Jurkat, Clone E6-1 (cell line): ENCODE data around the gene THSD7B.

ENCODE experiments used
- DNase-seq: peaks from one replicate; pipeline ENCODE4 v3.0.0-alpha.2; 2011; ENCODE audit warnings: low read depth, low spot score
- H3K4me3 ChIP-seq: 2 replicates; pipeline ENCODE4 v1.5.1; 2011; ENCODE audit warnings: mild to moderate bottlenecking, low read length, control low read depth, moderate library complexity

Gene THSD7B

DNA sequence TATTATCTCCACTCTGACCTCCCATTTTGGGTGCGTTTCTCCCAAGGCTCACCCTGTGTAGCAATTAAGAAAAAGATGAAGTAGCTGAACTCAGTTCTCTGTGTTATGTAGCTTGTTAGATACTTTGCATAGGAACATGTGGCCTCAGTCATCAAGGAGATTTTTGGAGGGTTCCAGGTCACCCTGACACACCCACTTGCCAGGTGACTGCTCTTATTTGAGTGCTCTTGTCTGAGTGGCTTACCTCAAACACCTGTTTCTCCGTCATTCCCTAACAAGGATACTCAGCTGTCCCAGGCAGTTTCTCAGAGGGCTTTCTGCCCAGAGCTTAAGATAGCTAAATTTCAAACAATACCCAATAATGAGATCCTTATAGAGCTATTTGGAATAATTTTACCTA is 621.7 kb downstream of the THSD7B start:
- no peak overlapping the region for H3K4me3 ChIP-seq
- no peak for DNase-seq

- no peak for DNase-seq
- no peak overlapping the region for H3K4me3 ChIP-seq
Measured at GRCh38 chr2:137405496-137405895, 640.2 kb downstream of the THSD7B start.

GRCh38 chr2:137411585-137411984 is 646.2 kb downstream of the THSD7B start:
- no peak overlapping the region for H3K4me3 ChIP-seq
- no peak for DNase-seq

- no peak for DNase-seq
- no peak overlapping the region for H3K4me3 ChIP-seq
Measured at GRCh38 chr2:137420744-137421143, 655.4 kb downstream of the THSD7B start.

GRCh38 chr2:137435162-137435561 is 669.8 kb downstream of the THSD7B start:
- DNase-seq = no peak
- H3K4me3 ChIP-seq = no peak overlapping the region

GRCh38 chr2:137437386-137437785 is 672.0 kb downstream of the THSD7B start:
- H3K4me3 ChIP-seq = no peak overlapping the region
- DNase-seq = no peak

- no peak for DNase-seq
- H3K4me3 ChIP-seq = no peak overlapping the region
Measured at GRCh38 chr2:137444970-137445369, 679.6 kb downstream of the THSD7B start.

- no peak overlapping the region for H3K4me3 ChIP-seq
- DNase-seq = no peak
Measured at GRCh38 chr2:137449454-137449853, 684.1 kb downstream of the THSD7B start.

DNA sequence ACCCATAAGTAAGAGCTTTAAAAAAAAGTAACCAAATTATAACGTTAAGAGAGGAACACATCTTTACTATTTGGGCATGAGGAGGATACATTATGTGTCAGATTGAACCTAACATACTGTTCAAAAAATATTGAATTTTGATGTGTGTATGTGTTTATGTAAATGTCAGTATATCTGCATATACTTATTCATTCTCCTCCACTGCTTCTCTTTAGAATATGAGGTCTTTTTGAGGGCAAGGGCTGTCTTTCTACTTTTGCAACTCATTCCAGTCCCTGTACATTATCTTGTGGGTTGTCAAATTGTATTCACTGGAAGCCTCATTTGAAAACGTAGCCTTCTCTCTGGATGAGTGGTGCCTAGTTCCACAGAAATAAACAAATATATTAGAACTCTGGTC is 689.5 kb downstream of the THSD7B start:
- DNase-seq = no peak
- no peak overlapping the region for H3K4me3 ChIP-seq

GRCh38 chr2:137467246-137467862 is 702.0 kb downstream of the THSD7B start:
- peak; percentile 39 for DNase-seq

GRCh38 chr2:137493261-137493660 is 727.9 kb downstream of the THSD7B start:
- no peak for DNase-seq
- H3K4me3 ChIP-seq = no peak overlapping the region

More at GRCh38 chr2:137467246-137467862, 702.0 kb downstream of the THSD7B start:
- H3K4me3 ChIP-seq = no peak overlapping the region

- DNase-seq = no peak
- H3K4me3 ChIP-seq = no peak overlapping the region
Measured at GRCh38 chr2:137500599-137500998, 735.3 kb downstream of the THSD7B start.

- no peak overlapping the region for H3K4me3 ChIP-seq
- DNase-seq = no peak
Measured at GRCh38 chr2:137507237-137507636, 741.9 kb downstream of the THSD7B start.

- H3K4me3 ChIP-seq = no peak overlapping the region
- no peak for DNase-seq
Measured at GRCh38 chr2:137508739-137509384, 743.5 kb downstream of the THSD7B start.

DNA sequence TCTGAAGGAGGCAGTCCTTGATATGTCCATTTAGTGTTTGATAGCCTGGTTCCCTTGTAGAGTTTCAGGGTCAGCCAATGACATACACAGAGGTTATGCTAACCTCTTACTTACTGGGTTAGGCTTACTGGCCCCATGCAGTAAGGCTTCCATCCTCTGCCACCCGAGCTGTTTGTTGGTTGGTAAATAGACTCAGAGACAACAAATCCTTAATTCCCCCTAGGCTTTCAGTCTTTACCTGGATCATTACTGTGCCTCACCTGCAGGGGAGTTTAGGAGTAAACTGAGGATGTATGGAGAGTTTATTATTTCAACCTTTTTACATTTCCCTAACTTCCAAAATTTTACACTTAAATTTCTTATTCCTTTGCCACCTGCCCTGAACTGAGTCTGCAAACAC is 746.2 kb downstream of the THSD7B start:
- H3K4me3 ChIP-seq = no peak overlapping the region
- DNase-seq = no peak

GRCh38 chr2:137521653-137522619 is 756.6 kb downstream of the THSD7B start:
- no peak overlapping the region for H3K4me3 ChIP-seq
- DNase-seq = no peak

DNA sequence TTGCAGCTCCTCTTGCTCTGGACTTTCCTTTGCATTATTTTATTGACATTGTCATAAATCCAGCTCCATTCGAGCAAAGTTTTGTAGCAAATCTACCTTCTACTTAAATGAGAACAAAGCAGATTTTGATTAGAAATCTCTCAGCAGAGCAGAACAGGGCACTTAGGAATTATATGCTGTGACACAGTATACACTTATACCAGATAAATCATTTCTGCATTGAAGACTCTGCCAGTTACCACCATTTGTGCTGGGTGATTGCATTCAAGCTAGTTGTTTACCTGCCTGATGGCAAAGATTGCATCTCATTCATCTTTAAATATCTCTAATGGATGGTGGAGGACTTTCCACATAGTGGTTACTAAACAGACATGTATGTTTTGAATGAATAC is 757.3 kb downstream of the THSD7B start:
- no peak overlapping the region for H3K4me3 ChIP-seq
- DNase-seq = no peak

GRCh38 chr2:137523931-137524330 is 758.6 kb downstream of the THSD7B start:
- DNase-seq = no peak
- H3K4me3 ChIP-seq = no peak overlapping the region

DNA sequence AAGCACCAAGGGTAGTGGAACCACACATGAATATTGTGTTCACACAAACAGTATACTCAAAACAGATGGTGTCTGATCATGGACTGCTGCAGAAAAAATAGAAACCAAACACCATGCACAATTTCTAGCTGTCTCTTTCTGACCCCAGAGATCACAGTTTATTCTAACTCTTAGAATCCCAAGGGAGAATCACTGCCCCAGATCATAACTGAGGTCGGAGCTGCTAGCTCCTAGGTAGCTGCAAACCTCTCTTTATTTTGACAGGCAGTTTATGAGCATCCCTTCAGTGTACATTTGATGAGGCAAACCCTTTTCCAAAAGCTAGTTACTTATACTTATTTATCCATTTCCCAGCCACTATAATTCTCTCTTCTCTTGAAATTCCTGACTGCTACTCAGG is 759.8 kb downstream of the THSD7B start:
- no peak overlapping the region for H3K4me3 ChIP-seq
- DNase-seq = no peak

- no peak for DNase-seq
- H3K4me3 ChIP-seq = no peak overlapping the region
Measured at GRCh38 chr2:137525641-137526190, 760.4 kb downstream of the THSD7B start.
